GM19240 (cell line): ENCODE measurements around the gene STXBP2.
"Not testable (repeated sequence)": the region's sequence is repeated elsewhere in the genome, so short reads cannot be mapped to it uniquely, and the experiment has no call there.

Source experiments
- DNase-seq: peaks from one replicate; pipeline ENCODE4 v3.0.0; 2011; ENCODE audit warnings: low spot score; ENCODE audit not compliant: insufficient read length

The STXBP2 gene

DNA sequence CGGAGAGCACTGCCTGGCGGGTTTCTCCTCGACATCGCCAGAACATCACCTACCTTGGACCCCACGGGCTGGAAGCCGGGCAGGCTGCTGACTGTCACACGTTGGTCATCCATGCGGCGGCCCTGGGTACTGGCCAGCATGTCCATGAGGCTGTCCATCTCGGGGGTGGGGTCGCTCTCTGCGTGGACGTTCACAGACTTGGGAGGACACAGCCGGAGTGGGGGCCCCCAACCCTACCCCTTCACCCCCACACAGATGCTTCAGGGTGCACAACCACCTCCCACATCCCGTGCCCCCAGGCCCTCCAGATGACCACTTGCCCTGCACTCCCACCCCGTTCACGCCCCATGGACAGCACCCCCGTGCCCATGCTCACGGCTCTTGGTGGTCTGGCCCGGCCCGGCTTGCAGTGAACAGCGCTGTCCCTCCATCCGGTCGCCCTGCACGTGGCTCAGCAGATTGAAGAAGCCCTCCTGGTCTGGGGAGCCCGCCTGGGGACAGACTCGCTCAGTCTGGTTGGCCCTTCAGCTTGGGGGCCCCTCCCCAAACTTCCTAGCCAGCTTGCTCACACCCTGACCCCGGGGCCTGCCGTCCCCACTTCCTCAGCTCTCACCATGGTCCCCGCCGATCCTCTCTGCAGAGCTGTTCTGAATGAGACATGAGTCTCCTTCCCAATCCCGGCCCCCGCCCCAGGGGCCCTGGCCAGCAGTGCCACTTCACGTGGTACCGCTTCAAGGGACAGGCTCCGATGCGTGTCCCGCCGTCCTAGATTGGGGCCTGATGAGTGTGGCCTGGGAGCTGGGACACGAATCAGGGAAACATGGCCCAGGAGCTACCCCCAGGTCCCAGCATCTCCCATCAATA, 4.3 kb upstream of the STXBP2 start:
- no peak for DNase-seq

GRCh38 chr19:7633698-7634097, 3.2 kb upstream of the STXBP2 start, which contains the start of gene PCP2:
Gene PCP2, minus strand, starts transcription at chr19:7633719. Its CDS starts 262 bp downstream, at chr19:7633457.
- no peak for DNase-seq

GRCh38 chr19:7635670-7636069, 1.2 kb upstream of the STXBP2 start:
- DNase-seq, result no peak

DNA sequence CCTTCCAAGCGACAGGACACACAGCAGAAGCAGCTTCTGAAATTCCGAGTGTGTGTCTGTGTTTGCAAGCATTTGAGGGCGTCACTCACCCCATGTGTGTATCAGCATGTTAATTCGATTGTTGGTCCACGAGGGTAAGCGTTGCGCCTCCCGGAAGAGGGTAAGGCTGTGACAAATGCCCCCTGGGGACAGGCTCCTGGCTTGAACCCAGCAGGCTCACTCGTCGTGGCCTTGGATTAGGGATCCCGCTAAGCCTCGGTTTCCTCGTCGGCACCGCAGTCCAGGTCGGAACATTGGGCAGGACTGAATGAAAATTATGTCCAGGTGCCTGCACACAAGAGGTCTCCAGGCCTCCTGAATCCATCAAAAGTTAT, 606 bp upstream of the STXBP2 start:
- no peak for DNase-seq

DNA sequence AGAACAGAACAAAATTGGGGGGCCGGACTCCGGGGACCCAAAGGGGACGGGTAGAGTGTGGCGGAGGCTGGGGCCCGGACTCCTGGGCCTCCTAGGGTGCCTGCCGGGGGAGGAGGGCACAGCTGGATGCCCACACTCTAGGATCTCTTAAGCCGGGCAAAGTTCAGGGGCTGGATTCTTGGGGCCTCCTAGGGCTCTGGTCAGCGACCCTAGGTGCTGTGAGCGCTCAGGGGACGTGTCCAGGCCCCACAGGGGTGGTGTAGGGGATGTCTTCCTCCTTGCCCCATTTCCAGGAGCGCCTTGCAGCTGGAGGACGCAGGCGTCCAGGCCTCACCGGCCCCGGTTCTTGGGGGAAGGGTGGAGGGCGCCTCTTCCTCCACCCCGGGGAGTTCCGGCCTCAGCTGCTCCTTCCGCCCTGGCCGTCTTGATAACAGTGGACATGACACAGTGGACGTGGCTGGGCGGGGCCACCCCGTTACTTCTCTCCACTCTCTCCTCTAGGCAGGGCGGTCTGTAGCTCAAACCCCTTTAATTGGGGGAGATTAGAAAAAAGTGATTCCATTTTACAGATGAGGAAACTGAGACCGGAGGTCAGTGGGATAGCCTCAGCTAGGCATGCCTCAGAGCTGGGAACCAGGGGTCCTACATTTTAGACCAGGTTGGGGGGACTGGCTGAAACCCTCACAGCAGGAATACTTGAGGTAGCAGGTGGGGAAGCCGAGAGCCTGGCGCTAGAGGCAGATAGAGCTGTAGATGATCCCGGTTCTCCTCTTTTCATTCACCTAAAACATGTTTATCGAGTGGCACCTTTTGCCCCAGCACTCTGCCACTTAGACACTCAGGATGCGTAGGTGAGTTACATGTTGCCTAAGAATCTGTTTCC, 705 bp downstream of the STXBP2 start:
- DNase-seq, result no peak

DNA sequence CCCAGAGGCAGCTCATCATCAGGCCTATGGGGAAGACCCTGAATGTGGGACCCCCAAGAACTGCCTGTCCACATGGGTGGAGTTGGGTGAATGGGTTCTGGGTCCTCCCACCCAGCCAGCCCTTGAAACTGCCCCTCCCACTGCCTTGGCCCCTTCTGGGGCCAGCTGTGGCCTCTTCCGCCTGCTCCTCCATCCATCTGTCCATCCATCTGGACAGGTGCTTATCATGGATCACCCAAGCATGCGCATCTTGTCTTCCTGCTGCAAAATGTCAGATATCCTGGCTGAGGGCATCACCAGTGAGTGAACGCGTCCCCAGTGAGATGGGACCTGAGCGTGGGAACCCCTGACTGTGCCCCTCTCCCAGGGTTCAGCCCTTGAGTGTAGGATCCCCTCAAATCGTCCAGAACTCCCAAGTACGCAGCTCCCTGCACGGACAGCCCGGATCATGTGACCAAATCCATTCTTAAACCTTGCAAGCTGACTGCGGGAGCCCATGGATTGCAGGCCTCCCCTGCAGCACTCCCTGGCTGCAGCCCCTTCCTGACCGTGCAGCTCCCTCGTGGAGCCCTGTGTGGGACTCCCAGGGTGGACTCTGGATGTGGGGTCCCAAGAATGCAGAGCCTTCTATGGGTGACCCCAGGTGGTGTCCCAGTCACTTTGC, 2.0 kb downstream of the STXBP2 start:
- no peak for DNase-seq

GRCh38 chr19:7639863-7640348, 3.0 kb downstream of the STXBP2 start:
- DNase-seq, result no peak

DNA sequence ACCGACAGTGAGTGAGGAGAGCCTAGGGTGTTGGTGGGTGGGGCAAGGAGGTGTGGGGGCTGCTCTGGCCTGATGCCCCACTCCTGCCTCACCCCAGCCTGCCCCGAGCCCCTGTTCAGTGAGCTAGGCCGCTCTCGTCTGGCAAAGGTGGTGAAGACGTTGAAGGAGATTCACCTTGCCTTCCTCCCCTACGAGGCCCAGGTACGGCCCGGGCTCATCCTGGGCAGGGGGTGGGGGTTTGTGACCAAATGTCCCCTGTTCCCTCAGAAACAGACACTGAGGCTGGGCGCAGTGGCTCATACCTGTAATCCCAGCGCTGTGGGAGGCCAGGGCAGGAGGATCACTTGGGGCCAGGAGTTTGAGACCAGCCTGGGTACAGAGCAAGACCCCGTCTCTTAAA, 3.9 kb downstream of the STXBP2 start:
- no peak for DNase-seq

DNA sequence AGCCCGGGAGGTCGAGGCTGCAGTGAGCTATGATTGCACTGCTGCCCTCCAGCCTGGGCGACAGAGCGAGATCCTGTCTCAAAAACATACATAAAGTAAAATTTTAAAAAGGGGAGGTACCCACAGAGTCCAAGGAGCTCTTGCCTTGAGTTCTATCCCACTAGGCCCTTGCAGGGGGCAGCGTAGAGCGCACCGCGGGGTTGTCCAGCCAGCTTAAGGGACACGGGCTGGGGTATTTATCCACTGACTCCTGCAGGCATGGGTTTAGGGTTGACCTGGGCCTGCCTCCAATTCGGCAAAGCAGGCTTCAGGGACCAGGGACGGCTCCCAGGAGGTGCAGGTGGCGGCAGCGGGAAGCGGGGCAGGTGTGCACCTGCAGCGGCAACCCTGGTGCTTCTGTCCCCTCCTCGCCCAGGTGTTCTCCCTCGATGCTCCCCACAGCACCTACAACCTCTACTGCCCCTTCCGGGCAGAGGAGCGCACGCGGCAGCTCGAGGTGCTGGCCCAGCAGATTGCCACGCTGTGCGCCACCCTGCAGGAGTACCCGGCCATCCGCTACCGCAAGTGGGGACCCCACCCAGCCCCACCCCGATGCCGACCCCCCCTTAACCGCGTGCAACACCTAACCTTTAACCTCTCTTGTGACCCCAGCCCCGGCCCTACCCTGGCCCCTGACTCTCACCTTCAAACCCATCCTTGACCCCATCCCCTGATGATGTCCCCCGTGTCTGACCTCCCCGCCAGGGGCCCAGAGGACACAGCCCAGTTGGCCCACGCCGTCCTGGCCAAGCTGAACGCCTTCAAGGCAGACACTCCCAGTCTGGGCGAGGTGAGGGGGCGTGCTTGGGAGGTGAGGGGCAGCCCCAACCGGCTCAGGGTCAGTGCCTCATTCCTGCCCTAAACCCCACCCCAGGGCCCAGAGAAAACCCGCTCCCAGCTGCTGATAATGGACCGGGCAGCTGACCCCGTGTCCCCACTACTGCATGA, 4.7 kb downstream of the STXBP2 start:
- DNase-seq, result no peak

DNA sequence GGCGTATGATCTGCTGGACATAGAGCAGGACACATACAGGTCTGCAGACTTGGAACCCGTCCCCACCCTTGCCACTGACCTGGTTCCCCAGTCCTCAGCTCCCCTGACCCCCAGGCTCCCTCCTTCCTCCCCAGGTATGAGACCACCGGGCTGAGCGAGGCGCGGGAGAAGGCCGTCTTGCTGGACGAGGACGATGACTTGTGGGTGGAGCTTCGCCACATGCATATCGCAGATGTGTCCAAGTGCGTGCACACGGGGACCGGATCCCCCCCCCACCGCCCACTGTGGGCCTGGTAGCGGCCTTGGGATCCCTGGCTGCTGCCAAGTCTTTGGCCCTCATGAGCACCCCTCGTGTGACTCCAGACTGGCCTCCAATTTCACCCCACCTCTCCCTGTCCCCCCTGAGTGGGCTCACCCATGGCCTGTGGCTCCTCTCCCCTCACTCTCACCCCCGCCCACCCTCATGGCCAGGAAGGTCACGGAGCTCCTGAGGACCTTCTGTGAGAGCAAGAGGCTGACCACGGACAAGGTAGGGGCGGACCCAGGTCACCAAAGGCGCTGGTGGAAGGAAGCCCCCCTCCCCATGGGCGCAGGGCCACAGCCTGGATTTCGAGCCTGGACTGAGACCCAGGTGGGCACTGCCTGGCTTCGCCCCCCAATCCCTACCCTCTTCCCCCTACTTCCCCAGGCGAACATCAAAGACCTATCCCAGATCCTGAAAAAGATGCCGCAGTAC, 5.6 kb downstream of the STXBP2 start:
- no peak for DNase-seq

- no peak for DNase-seq
Measured at GRCh38 chr19:7643031-7643415, 6.1 kb downstream of the STXBP2 start.

- not testable (repeated sequence) for DNase-seq
Measured at GRCh38 chr19:7643629-7644549, 7.0 kb downstream of the STXBP2 start.

GRCh38 chr19:7644550-7644877, 7.6 kb downstream of the STXBP2 start:
- DNase-seq, result no peak

GRCh38 chr19:7645163-7645562, 8.3 kb downstream of the STXBP2 start:
- no peak for DNase-seq

GRCh38 chr19:7645656-7646425, 8.9 kb downstream of the STXBP2 start:
- DNase-seq, result no peak

- DNase-seq, result no peak
Measured at GRCh38 chr19:7646426-7646700, 9.5 kb downstream of the STXBP2 start.

- DNase-seq, result no peak
Measured at GRCh38 chr19:7647156-7647555, 10.2 kb downstream of the STXBP2 start.

GRCh38 chr19:7648265-7649014, 11.5 kb downstream of the STXBP2 start:
- DNase-seq, result no peak
